DOHH2 (cell line): ENCODE data around the gene USP28.

ENCODE experiments used
- H3F3A ChIP-seq: fragments of 200-600 bp; sonication (generic), shearing (Covaris generic); 2 replicates; pipeline ENCODE4 v1.6.0; 2016; ENCODE audit warnings: antibody characterized with exemption, mild to moderate bottlenecking; ENCODE audit not compliant: control insufficient read depth, insufficient read depth
- H3K27ac ChIP-seq: fragments of 200-600 bp; sonication (generic); 2 replicates; pipeline ENCODE4 v1.5.1; 2014; ENCODE audit warnings: low read depth, mild to moderate bottlenecking, low read length, moderate library complexity
- H3K27me3 ChIP-seq: fragments of 200-600 bp; sonication (generic); 2 replicates; pipeline ENCODE4 v1.6.1; 2014; ENCODE audit warnings: mild to moderate bottlenecking, low read length, mixed read lengths; ENCODE audit not compliant: control insufficient read depth
- H3K36me3 ChIP-seq: fragments of 200-600 bp; sonication (generic); 2 replicates; pipeline ENCODE4 v1.6.1; 2014; ENCODE audit warnings: mild to moderate bottlenecking, low read length, moderate library complexity, mixed read lengths; ENCODE audit not compliant: control insufficient read depth
- H3K4me1 ChIP-seq: fragments of 200-600 bp; sonication (generic); 2 replicates; pipeline ENCODE4 v1.6.1; 2014; ENCODE audit warnings: mild to moderate bottlenecking, low read length, mixed read lengths; ENCODE audit not compliant: control insufficient read depth
- H3K4me2 ChIP-seq: fragments of 200-600 bp; sonication (generic); 2 replicates; pipeline ENCODE4 v1.6.0; 2014; ENCODE audit warnings: mild to moderate bottlenecking, low read length, moderate library complexity
- H3K4me3 ChIP-seq: fragments of 200-600 bp; sonication (generic); 2 replicates; pipeline ENCODE4 v1.5.1; 2014; ENCODE audit warnings: mild to moderate bottlenecking, low read length, mixed read lengths
- H3K79me2 ChIP-seq: fragments of 200-600 bp; sonication (generic); 2 replicates; pipeline ENCODE4 v1.6.1; 2014; ENCODE audit warnings: mild to moderate bottlenecking, low read length, mixed read lengths; ENCODE audit not compliant: control insufficient read depth
- H3K9me2 ChIP-seq: fragments of 200-600 bp; sonication (generic); replicated peaks from 2 replicates; pipeline ENCODE4 v1.6.1; 2014; ENCODE audit warnings: mild to moderate bottlenecking, low read length, mixed read lengths; ENCODE audit not compliant: control insufficient read depth
- H3K9me3 ChIP-seq: fragments of 200-600 bp; sonication (generic); 2 replicates; pipeline ENCODE4 v1.6.1; 2014; ENCODE audit warnings: antibody characterized with exemption, low read length, mixed read lengths; ENCODE audit not compliant: control insufficient read depth, insufficient read depth
- H4K20me1 ChIP-seq: fragments of 200-600 bp; sonication (generic); 2 replicates; pipeline ENCODE4 v1.6.0; 2014; ENCODE audit warnings: low read depth, mild to moderate bottlenecking, antibody characterized with exemption, low read length, moderate library complexity; ENCODE audit not compliant: control insufficient read depth, insufficient read depth
- EZH2phosphoT487 ChIP-seq: fragments of 200-600 bp; sonication (generic); IDR thresholded peaks from 2 replicates; pipeline ENCODE4 v1.6.1; 2017; ENCODE audit warnings: borderline replicate concordance, mild to moderate bottlenecking, antibody characterized with exemption, low read length, moderate library complexity, mixed read lengths
- TF ChIP-seq, protein P1 (sequence below): fragments of 200-600 bp; sonication (generic); IDR thresholded peaks from one replicate; pipeline ENCODE4 v1.5.1; 2014; ENCODE audit warnings: antibody characterized with exemption, mild to moderate bottlenecking, low read depth, low read length; ENCODE audit not compliant: poor library complexity, severe bottlenecking

USP28 gene

DNA sequence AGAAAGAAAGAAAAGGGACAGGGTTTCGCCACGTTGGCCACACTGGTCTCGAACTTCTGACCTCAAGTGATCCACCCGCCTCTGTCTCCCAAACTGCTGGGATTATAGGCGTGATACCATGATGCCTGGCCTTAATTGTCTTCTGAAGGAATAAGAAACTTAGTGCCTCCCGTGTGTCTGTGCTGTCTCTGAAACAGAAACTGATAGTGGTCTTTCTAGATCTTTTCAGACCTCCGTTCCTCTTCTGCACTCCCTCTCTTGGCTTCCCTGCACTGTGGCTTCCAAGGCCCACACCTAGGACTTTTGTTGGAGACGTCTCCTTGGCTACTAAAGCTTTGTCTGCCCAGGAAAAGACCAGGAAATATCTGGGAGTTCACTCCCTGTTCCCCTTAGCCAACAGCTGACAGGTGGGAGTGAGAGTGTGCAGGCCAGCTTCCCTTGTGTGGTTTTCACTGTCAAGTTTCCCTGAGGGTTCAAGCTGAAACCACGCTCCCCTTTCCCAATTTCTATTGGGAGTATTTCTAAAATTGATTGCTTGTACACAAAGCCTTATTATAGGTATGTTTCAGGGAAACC is 19.1 kb upstream of the USP28 start:
- H3K4me2 ChIP-seq = no peak overlapping the region
- H3F3A ChIP-seq = no peaks in the 10 kb centered on the region
- no peaks in the 10 kb centered on the region for H3K36me3 ChIP-seq
- no peak overlapping the region for H3K27ac ChIP-seq
- TF ChIP-seq, protein P1, sequence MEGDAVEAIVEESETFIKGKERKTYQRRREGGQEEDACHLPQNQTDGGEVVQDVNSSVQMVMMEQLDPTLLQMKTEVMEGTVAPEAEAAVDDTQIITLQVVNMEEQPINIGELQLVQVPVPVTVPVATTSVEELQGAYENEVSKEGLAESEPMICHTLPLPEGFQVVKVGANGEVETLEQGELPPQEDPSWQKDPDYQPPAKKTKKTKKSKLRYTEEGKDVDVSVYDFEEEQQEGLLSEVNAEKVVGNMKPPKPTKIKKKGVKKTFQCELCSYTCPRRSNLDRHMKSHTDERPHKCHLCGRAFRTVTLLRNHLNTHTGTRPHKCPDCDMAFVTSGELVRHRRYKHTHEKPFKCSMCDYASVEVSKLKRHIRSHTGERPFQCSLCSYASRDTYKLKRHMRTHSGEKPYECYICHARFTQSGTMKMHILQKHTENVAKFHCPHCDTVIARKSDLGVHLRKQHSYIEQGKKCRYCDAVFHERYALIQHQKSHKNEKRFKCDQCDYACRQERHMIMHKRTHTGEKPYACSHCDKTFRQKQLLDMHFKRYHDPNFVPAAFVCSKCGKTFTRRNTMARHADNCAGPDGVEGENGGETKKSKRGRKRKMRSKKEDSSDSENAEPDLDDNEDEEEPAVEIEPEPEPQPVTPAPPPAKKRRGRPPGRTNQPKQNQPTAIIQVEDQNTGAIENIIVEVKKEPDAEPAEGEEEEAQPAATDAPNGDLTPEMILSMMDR = no peak
- no peak for TF ChIP-seq EZH2phosphoT487
- 0 out of 2 replicates have a peak, but pooled peaks cover 3% of the 10 kb centered on the region for H4K20me1 ChIP-seq
- H3K4me1 ChIP-seq = peaks cover 9% of the 10 kb centered on the region
- no peaks in the 10 kb centered on the region for H3K9me3 ChIP-seq
- no peaks in the 10 kb centered on the region for H3K79me2 ChIP-seq
- H3K27me3 ChIP-seq = no peaks in the 10 kb centered on the region; the same call in 1 of the 2 replicates
- H3K9me2 ChIP-seq = no peaks in the 10 kb centered on the region
- H3K4me3 ChIP-seq = no peak overlapping the region

DNA sequence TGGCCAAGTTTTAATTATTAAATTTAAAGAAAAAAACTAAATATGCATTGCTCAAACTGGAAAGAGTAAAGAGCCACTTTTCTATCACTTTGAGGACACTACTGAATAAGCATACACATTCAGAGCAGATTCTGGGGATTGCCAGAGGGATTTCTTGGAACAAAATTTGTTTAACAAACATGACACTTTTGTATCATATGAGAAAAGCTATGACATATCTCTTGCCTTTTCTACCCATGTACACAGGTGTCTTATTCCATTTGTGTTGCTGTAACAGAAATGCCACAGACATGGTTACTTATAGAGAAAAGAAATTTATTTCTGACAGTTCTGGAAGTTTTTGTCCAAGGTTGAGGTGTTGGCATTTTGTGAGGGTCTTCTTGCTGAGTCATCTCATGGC is 13.5 kb upstream of the USP28 start:
- Histone ChIP-seq H3K36me3 (no peaks in the 10 kb centered on the region), H3K9me2 (no peaks in the 10 kb centered on the region), H3K4me1 (0 out of 2 replicates have a peak, but pooled peaks cover 3% of the 10 kb centered on the region), H3F3A (no peaks in the 10 kb centered on the region), H3K9me3 (no peaks in the 10 kb centered on the region), H4K20me1 (no peaks in the 10 kb centered on the region), H3K27ac (no peak overlapping the region), H3K4me3 (no peak overlapping the region), H3K79me2 (no peaks in the 10 kb centered on the region), H3K4me2 (no peak overlapping the region), H3K27me3 (no peaks in the 10 kb centered on the region)
- TF ChIP-seq, protein P1 = no peak
- no peak for TF ChIP-seq EZH2phosphoT487

DNA sequence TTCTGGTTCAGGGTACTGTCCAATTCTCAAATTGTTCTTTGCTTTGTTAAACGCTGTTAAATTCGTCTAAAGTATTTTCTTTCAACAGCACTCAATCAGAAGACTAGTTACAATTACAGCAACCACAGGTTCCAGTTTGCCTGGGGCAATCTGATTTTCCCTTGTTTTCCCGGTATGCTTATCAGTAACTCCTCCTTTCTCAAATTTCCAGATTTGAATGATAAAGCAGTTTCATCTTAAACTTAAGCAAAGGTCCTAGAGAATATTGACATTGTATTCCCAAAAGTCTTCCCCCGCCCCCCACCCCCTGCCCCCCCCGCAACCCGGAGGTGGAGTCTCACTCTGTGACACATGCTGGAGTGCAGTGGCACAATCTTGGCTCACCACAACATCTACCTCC is 10.5 kb upstream of the USP28 start:
- Histone ChIP-seq H3K27me3 (no peaks in the 10 kb centered on the region), H3K4me1 (0 out of 2 replicates have a peak, but pooled peaks cover 3% of the 10 kb centered on the region), H3K79me2 (no peaks in the 10 kb centered on the region), H3K4me2 (no peak overlapping the region), H3K36me3 (no peaks in the 10 kb centered on the region), H4K20me1 (no peaks in the 10 kb centered on the region), H3K27ac (no peak overlapping the region), H3K9me3 (no peaks in the 10 kb centered on the region), H3F3A (no peaks in the 10 kb centered on the region), H3K4me3 (no peak overlapping the region), H3K9me2 (no peaks in the 10 kb centered on the region)
- TF ChIP-seq EZH2phosphoT487 = no peak
- TF ChIP-seq, protein P1 = no peak
